IMR-90 (cell line): Measurements from ENCODE around the gene CDK13.

Experiments used
- BHLHE40 ChIP-seq: fragments of 150-350 bp; IDR thresholded peaks from 2 replicates; pipeline ENCODE4 v1.6.1; 2016; ENCODE audit warnings: mild to moderate bottlenecking, low read depth, low read length
- CEBPB ChIP-seq: IDR thresholded peaks from 2 replicates; pipeline ENCODE4 v1.6.1; 2012; ENCODE audit warnings: low read depth, low read length, improper control_type of control experiment
- CHD1 ChIP-seq: IDR thresholded peaks from 2 replicates; pipeline ENCODE4 v1.6.1; 2012; ENCODE audit warnings: low read depth, low read length, improper control_type of control experiment
- CTCF ChIP-seq: conservative IDR thresholded peaks from 2 replicates; pipeline ENCODE4 v1.5.1; 2012; ENCODE audit warnings: mild to moderate bottlenecking, low read depth, low read length, improper control_type of control experiment
- ELK1 ChIP-seq: fragments of 150-350 bp; IDR thresholded peaks from 2 replicates; pipeline ENCODE4 v1.6.1; 2016; ENCODE audit warnings: low read depth, mild to moderate bottlenecking, low read length, moderate library complexity, borderline replicate concordance
- FOS ChIP-seq: fragments of 150-350 bp; IDR thresholded peaks from 2 replicates; pipeline ENCODE4 v1.6.1; 2016; ENCODE audit warnings: low read depth, low read length
- MAFK ChIP-seq: IDR thresholded peaks from 2 replicates; pipeline ENCODE4 v1.6.1; 2012; ENCODE audit warnings: low read depth, low read length, improper control_type of control experiment
- MAZ ChIP-seq: IDR thresholded peaks from 2 replicates; pipeline ENCODE4 v1.6.1; 2012; ENCODE audit warnings: low read depth, mild to moderate bottlenecking, low read length, improper control_type of control experiment, moderate library complexity, borderline replicate concordance
- MXI1 ChIP-seq: IDR thresholded peaks from 2 replicates; pipeline ENCODE4 v1.6.1; 2012; ENCODE audit warnings: low read depth, mild to moderate bottlenecking, low read length, moderate library complexity, borderline replicate concordance
- POLR2A ChIP-seq: IDR thresholded peaks from 2 replicates; pipeline ENCODE4 v1.6.1; 2012; ENCODE audit warnings: mild to moderate bottlenecking, low read depth, low read length
- RAD21 ChIP-seq: IDR thresholded peaks from 2 replicates; pipeline ENCODE4 v1.6.1; 2012; ENCODE audit warnings: low read length, improper control_type of control experiment
- RFX5 ChIP-seq: IDR thresholded peaks from 2 replicates; pipeline ENCODE4 v1.8.0; 2012; ENCODE audit warnings: low read depth, mild to moderate bottlenecking, low read length, moderate library complexity
- SMC3 ChIP-seq: fragments of 150-350 bp; IDR thresholded peaks from 2 replicates; pipeline ENCODE4 v1.6.1; 2016; ENCODE audit warnings: low read depth, mild to moderate bottlenecking, antibody characterized with exemption, low read length, moderate library complexity
- USF2 ChIP-seq: fragments of 150-350 bp; IDR thresholded peaks from 2 replicates; pipeline ENCODE4 v1.6.1; 2017; ENCODE audit warnings: mild to moderate bottlenecking, antibody characterized with exemption, low read length, low read depth

GRCh38 chr7:40057292-40057691 lies 107.2 kb downstream of the CDK13 start:
- no peak for TF ChIP-seq CTCF
- TF ChIP-seq SMC3: no peak
- TF ChIP-seq RAD21: no peak
- no peak for TF ChIP-seq POLR2A
- no peak for TF ChIP-seq MXI1
- TF ChIP-seq MAFK: no peak
- no peak for TF ChIP-seq RFX5
- TF ChIP-seq USF2: peak; percentile 28; the same call in 1 of the 2 replicates
- no peak for TF ChIP-seq CEBPB
- TF ChIP-seq ELK1: no peak
- TF ChIP-seq CHD1: no peak
- no peak for TF ChIP-seq MAZ
- TF ChIP-seq BHLHE40: no peak
- TF ChIP-seq FOS: no peak
